GM15510 (cell line): Measurements from ENCODE around the gene BIRC3.

Source experiments
- POLR2A ChIP-seq: IDR thresholded peaks from 3 replicates; pipeline ENCODE4 v1.6.1; 2011; ENCODE audit warnings: borderline replicate concordance; ENCODE audit not compliant: insufficient read length; ENCODE audit errors: extremely low read depth

BIRC3 gene

GRCh38 chr11:102331341-102331740 is 14.1 kb downstream of the BIRC3 start:
- TF ChIP-seq POLR2A = no peak

- TF ChIP-seq POLR2A = no peak
Observed at GRCh38 chr11:102332611-102332994, 15.3 kb downstream of the BIRC3 start.

- peak; percentile 26 for TF ChIP-seq POLR2A
Observed at GRCh38 chr11:102338479-102339010, 21.3 kb downstream of the BIRC3 start.

GRCh38 chr11:102341844-102342318 is 24.6 kb downstream of the BIRC3 start:
- TF ChIP-seq POLR2A = no peak

- TF ChIP-seq POLR2A = no peak
Observed at GRCh38 chr11:102343809-102344208, 26.5 kb downstream of the BIRC3 start.

GRCh38 chr11:102345904-102346303 is 28.6 kb downstream of the BIRC3 start:
- TF ChIP-seq POLR2A = no peak

GRCh38 chr11:102346456-102346747 is 29.1 kb downstream of the BIRC3 start:
- TF ChIP-seq POLR2A = no peak

GRCh38 chr11:102346748-102347461 is 29.6 kb downstream of the BIRC3 start, which contains the start of gene BIRC2:
TSS of gene BIRC2 (plus strand) at chr11:102347214. CDS start at chr11:102349855, 2,641 bp downstream.
- TF ChIP-seq POLR2A = peak; percentile 87

GRCh38 chr11:102347462-102348370 is 30.4 kb downstream of the BIRC3 start:
- no peak for TF ChIP-seq POLR2A

GRCh38 chr11:102357116-102357515 is 39.8 kb downstream of the BIRC3 start:
- no peak for TF ChIP-seq POLR2A

GRCh38 chr11:102359372-102359771 is 42.1 kb downstream of the BIRC3 start:
- TF ChIP-seq POLR2A = no peak

- TF ChIP-seq POLR2A = no peak
Observed at GRCh38 chr11:102360681-102361080, 43.4 kb downstream of the BIRC3 start.

GRCh38 chr11:102361086-102362031 is 44.1 kb downstream of the BIRC3 start:
- TF ChIP-seq POLR2A = no peak

- TF ChIP-seq POLR2A = no peak
Observed at GRCh38 chr11:102364991-102365390, 47.7 kb downstream of the BIRC3 start.

GRCh38 chr11:102367364-102367763 is 50.1 kb downstream of the BIRC3 start:
- TF ChIP-seq POLR2A = no peak

GRCh38 chr11:102368472-102368871 is 51.2 kb downstream of the BIRC3 start:
- no peak for TF ChIP-seq POLR2A
